K562 (cell line): ENCODE data around the gene TRIO. TPM values are rescaled to one million over a fixed set of nuclear protein-coding genes. Genes with fewer than 3 reads are reported as not detected.

Source experiments
- ATAC-seq: fragments of 200-7000 bp; cut with Tn5 transposase; 3 replicates; pipeline ENCODE4 v1.9.1; 2020; ENCODE audit warnings: moderate library complexity
- BruUV-seq: library from RNA; stranded (reverse); fragments of 400-500 nt; replicated peaks from 2 replicates; lab custom pipeline; 2021; lab: Mats Ljungman, UMichigan
- CTCF ChIA-PET: fragments of 300-600 bp; formaldehyde crosslinking; extraction: SDS; loops from one replicate; lab custom pipeline; 2021; ENCODE audit warnings: low intra/inter-chr PET ratio; lab: Yijun Ruan, JAX
- POLR2A ChIA-PET: fragments of 300-600, 350-650 bp; sonication (Branson Sonifier 250); formaldehyde crosslinking; extraction: SDS; loops from one replicate; lab custom pipeline; 2021; ENCODE audit warnings: antibody characterized with exemption, inconsistent platforms; lab: Yijun Ruan, JAX
- DNase-seq, 4 experiments: peaks; one replicate each; pipeline versions ENCODE4 v3.0.0 to v3.0.0-alpha.2; 2011 to 2018; ENCODE audit warnings: low spot score in 3 of 4, mixed read lengths in 3 of 4; ENCODE audit errors: extremely low read depth in 1 of 4
- FAIRE-seq: peaks from 2 replicates; lab custom pipeline; 2011; peaks lifted over from hg19 to GRCh38; lab: Jason Lieb, UNC
- H2AFZ ChIP-seq: 2 replicates; pipeline ENCODE4 v1.6.0; 2011; ENCODE audit warnings: low read depth, low read length, control low read depth, inconsistent platforms
- H3K27ac ChIP-seq: fragments of 200-600 bp; 3 replicates; pipeline ENCODE4 v1.8.0; 2011; ENCODE audit warnings: low read depth, mild to moderate bottlenecking, control low read depth, inconsistent platforms, low read length, moderate library complexity, mixed read lengths; ENCODE audit errors: extremely low read depth
- H3K27me3 ChIP-seq, 2 experiments: fragments of 300-600 bp in 1 of 2; 2 replicates in 1 of 2; 3 replicates in 1 of 2; pipeline versions ENCODE4 v1.6.0 to v1.8.0; 2011; ENCODE audit warnings: inconsistent platforms in 2 of 2, low read length in 2 of 2, mild to moderate bottlenecking in 1 of 2, mixed read lengths in 1 of 2, moderate library complexity in 1 of 2; ENCODE audit not compliant: control insufficient read depth in 2 of 2, insufficient read depth in 2 of 2
- H3K36me3 ChIP-seq: fragments of 300-600 bp; 3 replicates; pipeline ENCODE4 v1.8.0; 2011; ENCODE audit warnings: mild to moderate bottlenecking, low read length, inconsistent platforms; ENCODE audit not compliant: control insufficient read depth, insufficient read depth
- H3K4me1 ChIP-seq, 2 experiments: fragments of 200-600 bp in 1 of 2; replicated peaks in 1 of 2; 2 replicates in 1 of 2; 3 replicates in 1 of 2; pipeline versions ENCODE4 v1.5.1 to v1.8.0; 2011; ENCODE audit warnings: inconsistent platforms in 2 of 2, low read length in 2 of 2, mild to moderate bottlenecking in 1 of 2, mixed read lengths in 1 of 2, moderate library complexity in 1 of 2; ENCODE audit not compliant: control insufficient read depth in 2 of 2, insufficient read depth in 2 of 2
- H3K4me2 ChIP-seq: 2 replicates; pipeline ENCODE4 v1.6.1; 2011; ENCODE audit warnings: low read length, control low read depth, inconsistent platforms, mixed read lengths; ENCODE audit not compliant: insufficient read depth
- H3K4me3 ChIP-seq: fragments of 200-600 bp; sonication (generic), shearing (Covaris generic); 2 replicates; pipeline ENCODE4 v1.5.1; 2016; ENCODE audit warnings: control low read depth, inconsistent platforms
- H3K79me2 ChIP-seq: fragments of 200-600 bp; 3 replicates; pipeline ENCODE4 v1.8.0; 2011; ENCODE audit warnings: low read length, inconsistent platforms; ENCODE audit not compliant: control insufficient read depth, insufficient read depth
- H3K9ac ChIP-seq, 2 experiments: 2 replicates each; pipeline versions ENCODE4 v1.6.0 to v1.6.1; 2011; ENCODE audit warnings: low read depth in 2 of 2, low read length in 2 of 2, control low read depth in 1 of 2, inconsistent platforms in 1 of 2, mild to moderate bottlenecking in 1 of 2, mixed read lengths in 1 of 2; ENCODE audit not compliant: insufficient read depth in 1 of 2
- H3K9me1 ChIP-seq: one replicate; pipeline ENCODE4 v1.6.0; 2011; ENCODE audit warnings: inconsistent platforms, mild to moderate bottlenecking, low read length, moderate library complexity; ENCODE audit not compliant: control insufficient read depth, insufficient read depth
- H3K9me3 ChIP-seq: replicated peaks from 2 replicates; pipeline ENCODE4 v1.5.1; 2011; ENCODE audit warnings: low read depth, low read length, inconsistent platforms; ENCODE audit not compliant: control insufficient read depth, insufficient read depth
- H4K20me1 ChIP-seq: replicated peaks from 2 replicates; pipeline ENCODE4 v1.6.1; 2011; ENCODE audit warnings: low read length, inconsistent platforms, mixed read lengths; ENCODE audit not compliant: control insufficient read depth, insufficient read depth
- BCOR ChIP-seq: fragments of 450-650 bp; IDR thresholded peaks from 2 replicates; pipeline ENCODE4 v1.6.1; 2016
- C11orf30 ChIP-seq: fragments of 450-650 bp; IDR thresholded peaks from 2 replicates; pipeline ENCODE4 v1.6.1; 2016; ENCODE audit warnings: low read depth, mild to moderate bottlenecking
- CBFA2T2 ChIP-seq: fragments of 450-650 bp; conservative IDR thresholded peaks from 2 replicates; pipeline ENCODE4 v1.6.1; 2017; ENCODE audit warnings: mild to moderate bottlenecking
- CREB3 ChIP-seq: fragments of 450-650 bp; conservative IDR thresholded peaks from 2 replicates; pipeline ENCODE4 v1.6.1; 2016; ENCODE audit warnings: missing genetic modification characterization, low read depth, mild to moderate bottlenecking, missing compliant biosample characterization, moderate library complexity
- CREBBP ChIP-seq: IDR thresholded peaks from one replicate; pipeline ENCODE4 v1.6.1; 2012; ENCODE audit warnings: low read depth, mild to moderate bottlenecking, control low read depth, inconsistent platforms, low read length
- EGR1 ChIP-seq: fragments of 450-650 bp; conservative IDR thresholded peaks from 2 replicates; pipeline ENCODE4 v1.6.1; 2017; ENCODE audit warnings: mild to moderate bottlenecking
- HBP1 ChIP-seq: fragments of 450-650 bp; formaldehyde crosslinking; IDR thresholded peaks from 2 replicates; pipeline ENCODE4 v1.4.0; 2022; ENCODE audit warnings: missing genetic modification characterization
- HDAC3 ChIP-seq: fragments of 450-650 bp; IDR thresholded peaks from 2 replicates; pipeline ENCODE4 v1.6.1; 2018; ENCODE audit warnings: borderline replicate concordance, mild to moderate bottlenecking, moderate library complexity; ENCODE audit not compliant: partially characterized antibody
- HMG20B ChIP-seq: fragments of 250-450 bp; sonication (Bioruptor Pico); IDR thresholded peaks from 2 replicates; pipeline ENCODE4 v1.5.0; 2021; ENCODE audit warnings: mild to moderate bottlenecking
- MAFF ChIP-seq: IDR thresholded peaks from 2 replicates; pipeline ENCODE4 v1.6.1; 2012; ENCODE audit warnings: low read length, improper control_type of control experiment
- MAFK ChIP-seq: IDR thresholded peaks from 2 replicates; pipeline ENCODE4 v1.6.1; 2011; ENCODE audit warnings: low read length, improper control_type of control experiment
- SMAD3 ChIP-seq: fragments of 450-650 bp; formaldehyde crosslinking; conservative IDR thresholded peaks from 2 replicates; pipeline ENCODE4 v1.4.0; 2020; ENCODE audit warnings: mild to moderate bottlenecking
- STAG1 ChIP-seq: sonication (generic); formaldehyde crosslinking; IDR thresholded peaks from 2 replicates; pipeline ENCODE4 v1.5.0; 2020; ENCODE audit warnings: missing genetic modification reagents, borderline replicate concordance
- WHSC1 ChIP-seq: IDR thresholded peaks from one replicate; pipeline ENCODE4 v1.6.1; 2012; ENCODE audit warnings: low read length, control low read depth, inconsistent platforms
- XRCC5 ChIP-seq: fragments of 200-400 bp; formaldehyde crosslinking; IDR thresholded peaks from 2 replicates; pipeline ENCODE4 v1.6.1; 2017; ENCODE audit warnings: low read depth, mild to moderate bottlenecking, low read length
- ZBTB49 ChIP-seq: sonication (generic); formaldehyde crosslinking; IDR thresholded peaks from 2 replicates; pipeline ENCODE4 v1.8.0; 2022; ENCODE audit warnings: missing genetic modification reagents, mild to moderate bottlenecking, borderline replicate concordance
- ZNF311 ChIP-seq: fragments of 250-450 bp; sonication (Bioruptor Pico); IDR thresholded peaks from 2 replicates; pipeline ENCODE4 v1.4.0; 2020; ENCODE audit warnings: mild to moderate bottlenecking, moderate library complexity
- ZNF384 ChIP-seq: IDR thresholded peaks from 2 replicates; pipeline ENCODE4 v1.6.1; 2012; ENCODE audit warnings: low read depth, low read length, improper control_type of control experiment
- ZNF696 ChIP-seq: fragments of 250-450 bp; sonication (Bioruptor Pico); conservative IDR thresholded peaks from 2 replicates; pipeline ENCODE4 v1.4.0; 2020; ENCODE audit warnings: mild to moderate bottlenecking, moderate library complexity
- ZNF76 ChIP-seq: fragments of 250-450 bp; sonication (Bioruptor Pico); IDR thresholded peaks from 2 replicates; pipeline ENCODE4 v1.4.0; 2020; ENCODE audit warnings: mild to moderate bottlenecking, moderate library complexity, borderline replicate concordance
- WGBS: fragments of 100-300 bp; shearing (Covaris generic); methylation state at CpG from one replicate; pipeline ENCODE4 v1.1.6; 2016; ENCODE audit warnings: low coverage, mixed read lengths; ENCODE audit not compliant: insufficient coverage; ENCODE audit errors: missing lambda C conversion rate; 5-methylcytosine and 5-hydroxymethylcytosine counted together
- in situ Hi-C: fragments of 300-500 bp; cut with MboI; formaldehyde crosslinking; loops from 4 replicates; pipeline ENCODE4 v1.15.0; 2018; ENCODE audit warnings: inconsistent platforms, mixed read lengths
- intact Hi-C: fragments of 100-400 bp; cut with micrococcal nuclease; formaldehyde crosslinking; loops from 2 replicates; pipeline ENCODE4 v1.14.2; 2022
- polyA plus RNA-seq, 8 experiments: library from polyadenylated mRNA; depleted of rRNA in 4 of 8; stranded (reverse) in 5 of 8; unstranded in 3 of 8; fragments of >200 nt; fragmentation: Nextera tagmentation in 2 of 8; fragmentation: Illumina TruSeq in 1 of 8; extraction: Ambion mirVana in 2 of 8; extraction: Trizol in 1 of 8; gene quantifications; 2 replicates each; pipeline versions ENCODE4 v1.2.1 to v1.2.3, GENCODE V29; 2011 to 2014; ENCODE audit warnings: inconsistent platforms in 1 of 8, missing spikeins in 1 of 8
- total RNA-seq, 7 experiments: library from RNA; depleted of rRNA in 6 of 7; stranded (reverse); fragments of >200 nt in 6 of 7; fragmentation: Illumina TruSeq in 2 of 7; extraction: Trizol in 2 of 7; gene quantifications; 2 replicates each; pipeline versions ENCODE4 v1.2.1 to v1.2.3, GENCODE V29; 2011 to 2021; ENCODE audit warnings: low replicate concordance in 1 of 7

TRIO gene
- total and polyA plus RNA-seq, 9 of the 15 experiments (the other 6 are each of a cell fraction or from before 2014, with no cell fraction given), result 0.24 to 5.0 (median 1.1) TPM

- intact Hi-C loops, result no loop called here
- no peak overlapping the region for H3K4me2 ChIP-seq
- POLR2A ChIA-PET, result no interaction called here
- no TSS peak for BruUV-seq
- H3K36me3 ChIP-seq, result no peaks in the 10 kb centered on the region
- no peak overlapping the region for H3K4me3 ChIP-seq
- H2AFZ ChIP-seq, result no peak overlapping the region
- H3K79me2 ChIP-seq, result no peaks in the 10 kb centered on the region
- WGBS, result 1% methylated on average over 10 of the region's 10 CpGs
- CTCF ChIA-PET, result no interaction called here
- in situ Hi-C loops, result no loop called here
- no peak for ATAC-seq
- no peak for FAIRE-seq
- H4K20me1 ChIP-seq, result 0 out of 2 replicates have a peak, but pooled peaks cover 3% of the 10 kb centered on the region
- peaks cover 0 to 4% of the 10 kb centered on the region in 2 experiments; a peak in 1 of 5 replicates for H3K4me1 ChIP-seq
- no peaks in the 10 kb centered on the region for H3K9me3 ChIP-seq
- no peaks in the 10 kb centered on the region for H3K9me1 ChIP-seq
- no peak for DNase-seq
- H3K27me3 ChIP-seq, result peaks cover 13 to 21% of the 10 kb centered on the region in 2 experiments; a peak in 4 of 5 replicates
- H3K9ac ChIP-seq, result no peak overlapping the region
- H3K27ac ChIP-seq, result no peak overlapping the region
- TF ChIP-seq SMAD3 (CRISPR knock-in tag), result no peak
- TF ChIP-seq ZNF696 (CRISPR knock-in tag), result no peak
- TF ChIP-seq ZNF76 (CRISPR knock-in tag), result no peak
- no peak for TF ChIP-seq EGR1
- peak; percentile 44; the same call in 1 of the 2 replicates for TF ChIP-seq MAFK
- TF ChIP-seq XRCC5, result no peak
- no peak for TF ChIP-seq BCOR
- peak; percentile 50 for TF ChIP-seq C11orf30
- no peak for TF ChIP-seq HMG20B (CRISPR knock-in tag)
- no peak for TF ChIP-seq ZNF384
- no peak for TF ChIP-seq CBFA2T2
- no peak for TF ChIP-seq WHSC1
- no peak for TF ChIP-seq STAG1
- TF ChIP-seq ZNF311, result no peak
- TF ChIP-seq CREB3, result no peak
- TF ChIP-seq HBP1 (CRISPR knock-in tag), result no peak
- TF ChIP-seq CREBBP, result no peak
- peak; percentile 47; the same call in 1 of the 2 replicates for TF ChIP-seq MAFF
- no peak for TF ChIP-seq HDAC3
- TF ChIP-seq ZBTB49, result no peak
These were observed 35.6 kb downstream of the TRIO start for GRCh38 chr5:14178671-14179211.
